Suprapubic skin (tissue), 4 donors: ENCODE measurements around the gene CCDC159.
"Not testable (repeated sequence)": the region's sequence is repeated elsewhere in the genome, so short reads cannot be mapped to it uniquely, and the experiment has no call there.

Experiments
- CTCF ChIP-seq, 2 donors: fragments of 200-600 bp in 1 of 2; fragments of 450-650 bp in 1 of 2; sonication (generic) in 1 of 2; IDR thresholded peaks; one replicate each; pipeline ENCODE4 v1.5.1; 2016 to 2019; ENCODE audit warnings: antibody characterized with exemption in 2 of 2, mild to moderate bottlenecking in 1 of 2, moderate library complexity in 1 of 2
- EP300 ChIP-seq: sonication (generic); formaldehyde crosslinking; IDR thresholded peaks from one replicate; pipeline ENCODE4 v1.6.1; 2017; ENCODE audit warnings: antibody characterized with exemption
- POLR2AphosphoS5 ChIP-seq, 3 donors: sonication (generic); formaldehyde crosslinking; IDR thresholded peaks; one replicate each; pipeline ENCODE4 v1.6.1; 2017; ENCODE audit warnings: antibody characterized with exemption in 3 of 3

- TF ChIP-seq POLR2AphosphoS5 (IDR thresholded peaks at IDR 0.05); EP300; CTCF (IDR thresholded peaks at IDR 0.05): not testable (repeated sequence)
Observed at GRCh38 chr19:11340099-11340467, 6.2 kb upstream of the CCDC159 start.
